ENCODE measurements around the gene ZMYND19. TPM values are rescaled to one million over a fixed set of nuclear protein-coding genes. Genes with fewer than 3 reads are reported as not detected.

ZMYND19 gene
- total and polyA plus RNA-seq, 2 of the 8 experiments (the other 6 are each of a cell fraction or from before 2014, with no cell fraction given): 42.4 to 58.7 TPM

DNA sequence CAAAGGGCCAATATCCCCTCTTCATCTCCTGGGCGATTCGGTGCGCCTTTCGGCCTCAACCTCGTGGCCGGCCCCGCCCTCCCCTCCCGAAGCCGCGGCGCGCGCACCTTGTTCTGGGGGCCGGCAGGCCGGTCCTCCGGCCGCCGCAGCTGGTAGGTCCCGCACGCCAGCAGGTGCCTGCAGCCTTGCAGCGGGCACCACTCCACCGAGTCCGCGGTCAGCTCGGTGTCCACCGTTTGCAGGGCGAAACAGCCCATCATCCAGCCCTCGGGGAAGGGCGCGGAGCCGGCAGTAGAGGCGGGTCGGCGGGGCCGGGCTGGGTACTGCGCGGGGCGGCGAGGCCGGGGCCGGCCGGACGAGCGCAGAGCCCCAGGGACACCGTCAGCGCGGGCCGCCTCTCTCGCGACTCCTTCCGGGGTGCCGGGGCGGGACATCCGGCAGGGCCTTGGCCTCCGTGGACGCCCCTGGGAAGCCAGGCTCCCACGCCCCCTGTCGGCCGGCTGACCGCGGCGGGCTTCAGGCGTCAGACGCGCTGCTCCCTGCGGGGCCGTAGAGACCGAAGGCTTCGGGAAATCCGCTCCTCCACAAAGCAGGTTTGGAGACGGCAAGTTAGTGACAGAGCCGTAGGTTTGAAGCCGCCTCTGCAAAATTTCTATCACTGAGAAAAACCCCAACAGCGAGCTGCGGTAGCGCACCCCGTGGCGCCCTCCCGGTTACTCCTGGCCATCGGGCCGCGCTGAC lies 11.6 kb downstream of the ZMYND19 start, which contains the start of gene DPH7:
Gene DPH7, minus strand, starts transcription at position 408 of the 741 bp plus-strand sequence. Its CDS starts 148 bp downstream, at position 260.
- Histone ChIP-seq H2AFZ (ENCODE audit: low read length) (no peak within 1 kb of the TSS; the same call in 1 of the 2 replicates), H3K79me2 (ENCODE audit: control insufficient read depth in 1 of 2, insufficient read depth in 2 of 2, low read length in 2 of 2) (peaks cover 12 to 35% of the 10 kb centered on the region in 2 experiments), H4K8ac (ENCODE audit: extremely low read depth, insufficient read depth, low read length) (no peak within 1 kb of the TSS), H2BK120ac (replicated peaks; ENCODE audit: low read depth, low read length) (no peak within 1 kb of the TSS), H3K36me3 (ENCODE audit: control insufficient read depth in 2 of 4, insufficient read depth in 4 of 4, low read length in 3 of 4) (peaks cover 31 to 54% (median 38%) of the 10 kb centered on the region in 4 experiments), H3K4me1 (replicated peaks in 1 of 4; ENCODE audit: control insufficient read depth in 3 of 4, insufficient read depth in 4 of 4, low read length in 3 of 4) (peaks cover 0 to 23% (median 7%) of the 10 kb centered on the region in 4 experiments; a peak in 6 of 7 replicates), H3K4me3 (ENCODE audit: extremely low read depth in 1 of 4, insufficient read depth in 2 of 4, low read depth in 3 of 4, low read length in 4 of 4) (peak within 1 kb of the TSS; percentile 87 to 90 (median 88)), H4K20me1 (replicated peaks in 1 of 2; ENCODE audit: control insufficient read depth in 1 of 2, insufficient read depth in 2 of 2, low read length in 2 of 2) (peaks cover 12 to 41% of the 10 kb centered on the region in 2 experiments), H3K56ac (replicated peaks; ENCODE audit: insufficient read length, low read depth, low read length) (peak within 1 kb of the TSS; percentile 90), H2BK12ac (ENCODE audit: low read depth, low read length) (no peak within 1 kb of the TSS), H3K18ac (ENCODE audit: extremely low read depth, low read length) (peak within 1 kb of the TSS; percentile 97), H3K4ac (replicated peaks; ENCODE audit: insufficient read length, low read depth, low read length) (no peak within 1 kb of the TSS), H3K9ac (replicated peaks in 1 of 4; ENCODE audit: extremely low read depth in 1 of 4, low read depth in 3 of 4, low read length in 3 of 4) (peak within 1 kb of the TSS; percentile 64 to 90 (median 82)), H2BK15ac (ENCODE audit: low read length) (no peak within 1 kb of the TSS), H3K14ac (ENCODE audit: insufficient read length) (no peak within 1 kb of the TSS), H3K79me1 (ENCODE audit: low read depth, low read length) (peaks cover 23% of the 10 kb centered on the region), H3K27ac (ENCODE audit: low read depth, low read length) (peak within 1 kb of the TSS; percentile 66; the same call in 1 of the 2 replicates), H3K23ac (ENCODE audit: insufficient read length) (no peak within 1 kb of the TSS), H4K91ac (replicated peaks; ENCODE audit: insufficient read length, low read length) (peak within 1 kb of the TSS; percentile 89), H2BK5ac (ENCODE audit: low read depth, low read length) (peak within 1 kb of the TSS; percentile 82; the same call in 1 of the 2 replicates), H2AK5ac (ENCODE audit: low read depth, low read length) (no peak within 1 kb of the TSS), H3K27me3 (replicated peaks in 1 of 4; ENCODE audit: control insufficient read depth in 3 of 4, extremely low read depth in 1 of 4, insufficient read depth in 3 of 4, low read length in 3 of 4) (no peaks in the 10 kb centered on the region), H3K4me2 (ENCODE audit: insufficient read depth in 1 of 2, low read depth in 2 of 2, low read length in 2 of 2) (peak within 1 kb of the TSS; percentile 71 to 92), H3K23me2 (ENCODE audit: low read depth, low read length) (peaks cover 3% of the 10 kb centered on the region; the same call in 1 of the 2 replicates), H4K5ac (ENCODE audit: insufficient read length, low read depth, low read length) (peak within 1 kb of the TSS; percentile 98), H2BK20ac (ENCODE audit: low read length) (no peak within 1 kb of the TSS), H3K9me3 (ENCODE audit: insufficient read depth in 2 of 2, low read depth in 1 of 2, low read length in 1 of 2) (no peaks in the 10 kb centered on the region)
- POLR2A ChIA-PET (ENCODE audit: partially characterized antibody): interaction anchor here (0.7 to 4.6 kb wide), 7 partner anchors 12 to 155 kb away, joined by 3 to 45 read pairs (median 6); partner anchors contain the start of genes EHMT1, EXD3, MRPL41 and NOXA1
- CTCF ChIA-PET (ENCODE audit: partially characterized antibody): interaction anchor here (0.5 to 5.9 kb wide), 8 partner anchors 10 to 158 kb away, joined by 3 to 46 read pairs (median 4); no protein-coding TSS in a partner anchor
- 6% methylated on average over 65 of the region's 82 CpGs; no CpG with 5 or more reads in 1 of the 2 experiments for WGBS, 2 experiments (ENCODE audit: extremely low coverage in 1 of 2, insufficient coverage in 1 of 2, insufficient read length in 1 of 2, insufficient replicate concordance in 2 of 2, low coverage in 1 of 2, low lambda C conversion rate in 2 of 2, missing lambda C conversion rate in 1 of 2)
- FAIRE-seq: no peak
- peak; percentile 78 to 99 for DNase-seq (ENCODE audit: low read depth in 1 of 2, low spot score in 2 of 2)
- TF ChIP-seq SUZ12 (IDR thresholded peaks at IDR 0.05; ENCODE audit: low read length): no peak
- TF ChIP-seq EGR1 (IDR thresholded peaks at IDR 0.05; ENCODE audit: borderline replicate concordance, low read depth, low read length): no peak
- peak; percentile 98 for TF ChIP-seq PHF8 (conservative IDR thresholded peaks at IDR 0.05; ENCODE audit: low read depth, low read length)
- peak; percentile 68 for TF ChIP-seq TBP (IDR thresholded peaks at IDR 0.05; ENCODE audit: low read depth, low read length)
- peak in 1 of 2 experiments; percentile 87; a peak in 2 of 3 replicates for TF ChIP-seq POLR2A (IDR thresholded peaks at IDR 0.05; ENCODE audit: control extremely low read depth in 1 of 2, low read depth in 2 of 2, low read length in 2 of 2)
- TF ChIP-seq SIN3A (conservative IDR thresholded peaks at IDR 0.05 in 1 of 2, IDR thresholded peaks at IDR 0.05 in 1 of 2; ENCODE audit: low read depth in 1 of 2, low read length in 2 of 2): peak; percentile 72 to 86; a peak in 1 of 4 replicates
- TF ChIP-seq SP1 (IDR thresholded peaks at IDR 0.05; ENCODE audit: low read depth, low read length): peak; percentile 45; the same call in 1 of the 2 replicates
- TF ChIP-seq, protein P1, sequence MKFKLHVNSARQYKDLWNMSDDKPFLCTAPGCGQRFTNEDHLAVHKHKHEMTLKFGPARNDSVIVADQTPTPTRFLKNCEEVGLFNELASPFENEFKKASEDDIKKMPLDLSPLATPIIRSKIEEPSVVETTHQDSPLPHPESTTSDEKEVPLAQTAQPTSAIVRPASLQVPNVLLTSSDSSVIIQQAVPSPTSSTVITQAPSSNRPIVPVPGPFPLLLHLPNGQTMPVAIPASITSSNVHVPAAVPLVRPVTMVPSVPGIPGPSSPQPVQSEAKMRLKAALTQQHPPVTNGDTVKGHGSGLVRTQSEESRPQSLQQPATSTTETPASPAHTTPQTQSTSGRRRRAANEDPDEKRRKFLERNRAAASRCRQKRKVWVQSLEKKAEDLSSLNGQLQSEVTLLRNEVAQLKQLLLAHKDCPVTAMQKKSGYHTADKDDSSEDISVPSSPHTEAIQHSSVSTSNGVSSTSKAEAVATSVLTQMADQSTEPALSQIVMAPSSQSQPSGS (IDR thresholded peaks at IDR 0.05; ENCODE audit: low read length): no peak
- TF ChIP-seq CHD2 (IDR thresholded peaks at IDR 0.05; ENCODE audit: low read length): peak; percentile 65; the same call in 1 of the 2 replicates
- peak; percentile 75 for TF ChIP-seq CREB1 (IDR thresholded peaks at IDR 0.05)

Data from H1 (cell line).